Measurements from ENCODE around the gene CARD8.

DNA sequence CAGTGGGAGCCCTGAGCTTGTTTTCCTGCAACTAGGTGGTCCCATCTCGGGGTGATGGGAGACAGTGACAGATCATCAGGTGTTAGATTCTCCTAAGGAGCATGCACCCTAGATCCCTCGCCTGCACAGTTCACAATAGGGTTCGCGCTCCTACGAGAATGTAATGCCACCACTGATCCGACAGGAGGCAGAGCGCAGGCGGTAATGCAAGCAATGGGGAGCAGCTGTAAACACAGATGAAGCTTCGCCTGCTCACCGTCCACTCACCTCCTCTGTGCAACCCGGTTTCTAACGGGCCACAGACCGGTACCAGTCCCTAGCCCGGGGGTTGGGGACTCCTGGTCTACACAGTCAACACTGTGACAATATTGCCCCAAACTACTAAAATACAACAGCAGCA, 38.8 kb downstream of the CARD8 start:
- TF ChIP-seq, protein P1, sequence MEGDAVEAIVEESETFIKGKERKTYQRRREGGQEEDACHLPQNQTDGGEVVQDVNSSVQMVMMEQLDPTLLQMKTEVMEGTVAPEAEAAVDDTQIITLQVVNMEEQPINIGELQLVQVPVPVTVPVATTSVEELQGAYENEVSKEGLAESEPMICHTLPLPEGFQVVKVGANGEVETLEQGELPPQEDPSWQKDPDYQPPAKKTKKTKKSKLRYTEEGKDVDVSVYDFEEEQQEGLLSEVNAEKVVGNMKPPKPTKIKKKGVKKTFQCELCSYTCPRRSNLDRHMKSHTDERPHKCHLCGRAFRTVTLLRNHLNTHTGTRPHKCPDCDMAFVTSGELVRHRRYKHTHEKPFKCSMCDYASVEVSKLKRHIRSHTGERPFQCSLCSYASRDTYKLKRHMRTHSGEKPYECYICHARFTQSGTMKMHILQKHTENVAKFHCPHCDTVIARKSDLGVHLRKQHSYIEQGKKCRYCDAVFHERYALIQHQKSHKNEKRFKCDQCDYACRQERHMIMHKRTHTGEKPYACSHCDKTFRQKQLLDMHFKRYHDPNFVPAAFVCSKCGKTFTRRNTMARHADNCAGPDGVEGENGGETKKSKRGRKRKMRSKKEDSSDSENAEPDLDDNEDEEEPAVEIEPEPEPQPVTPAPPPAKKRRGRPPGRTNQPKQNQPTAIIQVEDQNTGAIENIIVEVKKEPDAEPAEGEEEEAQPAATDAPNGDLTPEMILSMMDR (conservative IDR thresholded peaks at IDR 0.05), result no peak
- no peak for TF ChIP-seq EZH2 (IDR thresholded peaks at IDR 0.05; ENCODE audit: low read depth)

Data from PC-9 (cell line).